Neural progenitor cell (in vitro differentiated cells): ENCODE data around the gene LRGUK.

Source experiments
- CTCF ChIP-seq: fragments of 200-600 bp; sonication (generic); IDR thresholded peaks from 2 replicates; pipeline ENCODE4 v1.5.1; 2017; ENCODE audit warnings: antibody characterized with exemption, mild to moderate bottlenecking
- EZH2 ChIP-seq: fragments of 200-600 bp; sonication (generic); IDR thresholded peaks from 2 replicates; pipeline ENCODE4 v1.6.1; 2017; ENCODE audit warnings: antibody characterized with exemption, mild to moderate bottlenecking, moderate library complexity
- EZH2phosphoT487 ChIP-seq: fragments of 200-600 bp; sonication (generic); IDR thresholded peaks from 2 replicates; pipeline ENCODE4 v1.6.1; 2017; ENCODE audit warnings: antibody characterized with exemption

DNA sequence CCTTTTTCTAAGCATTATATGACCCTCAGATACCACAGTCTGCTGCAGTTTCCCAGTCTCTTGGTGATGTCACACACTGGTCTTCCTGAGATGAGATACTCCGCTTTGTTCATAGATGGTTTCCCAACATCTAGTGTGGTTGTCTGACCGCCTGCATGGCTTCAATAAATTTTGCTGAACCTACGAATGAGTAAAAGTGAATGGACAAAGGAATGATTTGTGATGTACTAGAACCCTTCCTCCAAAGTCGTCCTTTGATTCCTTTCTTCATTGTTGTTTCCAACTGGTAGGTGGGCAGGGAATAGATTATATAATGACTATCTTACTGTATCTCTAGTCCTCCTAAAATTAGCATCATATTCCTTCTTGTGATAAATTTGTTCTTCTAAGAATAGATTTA lies 107.1 kb downstream of the LRGUK start:
- TF ChIP-seq EZH2phosphoT487, result no peak
- no peak for TF ChIP-seq CTCF
- TF ChIP-seq EZH2, result no peak
